SK-N-MC (cell line): ENCODE measurements around the gene JAG1.

Source experiments
- DNase-seq: peaks from one replicate; pipeline ENCODE4 v3.0.0-alpha.2; 2011; ENCODE audit warnings: low read depth, low spot score
- H3K27ac ChIP-seq: fragments of 200-600 bp; sonication (generic); 2 replicates; pipeline ENCODE4 v1.5.1; 2016; ENCODE audit warnings: mixed run types
- H3K36me3 ChIP-seq: fragments of 200-600 bp; sonication (generic); 2 replicates; pipeline ENCODE4 v1.6.1; 2017; ENCODE audit warnings: antibody characterized with exemption, low read length, mixed read lengths; ENCODE audit not compliant: insufficient read depth
- H3K4me3 ChIP-seq: fragments of 200-600 bp; sonication (generic); 2 replicates; pipeline ENCODE4 v1.5.1; 2016
- H3K9ac ChIP-seq: fragments of 200-600 bp; sonication (generic); 2 replicates; pipeline ENCODE4 v1.8.0; 2017; ENCODE audit warnings: mixed run types, mixed read lengths; ENCODE audit not compliant: insufficient read length
- H3K9me3 ChIP-seq: fragments of 200-600 bp; sonication (generic); 2 replicates; pipeline ENCODE4 v1.6.1; 2017; ENCODE audit warnings: low read depth, mild to moderate bottlenecking, antibody characterized with exemption, low read length, moderate library complexity, mixed read lengths
- EZH2 ChIP-seq: fragments of 200-600 bp; sonication (generic); IDR thresholded peaks from one replicate; pipeline ENCODE4 v1.6.1; 2017; ENCODE audit warnings: antibody characterized with exemption
- FOXP2 ChIP-seq: optimal IDR thresholded peaks from 2 replicates; pipeline ENCODE3; 2011; ENCODE audit warnings: mild to moderate bottlenecking, moderate library complexity; ENCODE audit not compliant: insufficient read depth; ENCODE audit errors: extremely low read length, control extremely low read depth
- POLR2AphosphoS5 ChIP-seq: IDR thresholded peaks from 2 replicates; pipeline ENCODE4 v1.6.1; 2012; ENCODE audit warnings: mild to moderate bottlenecking, low read depth, low read length, borderline replicate concordance

JAG1 gene

GRCh38 chr20:10609770-10610169 is 64.0 kb downstream of the JAG1 start:
- Histone ChIP-seq H3K9ac (no peak overlapping the region), H3K9me3 (no peaks in the 10 kb centered on the region), H3K4me3 (no peak overlapping the region), H3K27ac (no peak overlapping the region), H3K36me3 (no peaks in the 10 kb centered on the region)
- TF ChIP-seq POLR2AphosphoS5 = no peak
- TF ChIP-seq FOXP2 = no peak
- no peak for TF ChIP-seq EZH2
- no peak for DNase-seq

DNA sequence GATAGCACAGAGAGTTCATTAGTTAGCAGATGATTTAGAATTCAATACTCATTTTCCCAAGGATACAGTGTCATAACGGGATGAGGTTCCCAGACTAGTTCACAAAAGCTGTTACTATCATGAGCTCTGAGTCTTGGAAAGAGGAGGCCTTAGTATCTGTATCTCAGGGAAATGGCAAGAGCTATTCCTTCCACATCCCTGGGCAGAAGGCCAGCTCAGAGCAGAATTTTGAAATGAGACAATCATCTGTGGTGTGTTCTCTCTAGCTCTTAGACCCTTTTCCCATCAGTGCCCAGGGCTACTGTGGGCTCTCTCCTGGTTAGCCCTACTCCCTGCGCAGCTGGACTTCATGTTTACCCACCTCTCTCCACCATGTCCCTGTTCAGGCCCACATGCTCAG is 64.5 kb downstream of the JAG1 start:
- H3K36me3 ChIP-seq = no peaks in the 10 kb centered on the region
- H3K9ac ChIP-seq = no peak overlapping the region
- TF ChIP-seq FOXP2 = no peak
- no peak for TF ChIP-seq EZH2
- no peak for TF ChIP-seq POLR2AphosphoS5
- H3K27ac ChIP-seq = no peak overlapping the region
- H3K4me3 ChIP-seq = no peak overlapping the region
- no peaks in the 10 kb centered on the region for H3K9me3 ChIP-seq
- no peak for DNase-seq

DNA sequence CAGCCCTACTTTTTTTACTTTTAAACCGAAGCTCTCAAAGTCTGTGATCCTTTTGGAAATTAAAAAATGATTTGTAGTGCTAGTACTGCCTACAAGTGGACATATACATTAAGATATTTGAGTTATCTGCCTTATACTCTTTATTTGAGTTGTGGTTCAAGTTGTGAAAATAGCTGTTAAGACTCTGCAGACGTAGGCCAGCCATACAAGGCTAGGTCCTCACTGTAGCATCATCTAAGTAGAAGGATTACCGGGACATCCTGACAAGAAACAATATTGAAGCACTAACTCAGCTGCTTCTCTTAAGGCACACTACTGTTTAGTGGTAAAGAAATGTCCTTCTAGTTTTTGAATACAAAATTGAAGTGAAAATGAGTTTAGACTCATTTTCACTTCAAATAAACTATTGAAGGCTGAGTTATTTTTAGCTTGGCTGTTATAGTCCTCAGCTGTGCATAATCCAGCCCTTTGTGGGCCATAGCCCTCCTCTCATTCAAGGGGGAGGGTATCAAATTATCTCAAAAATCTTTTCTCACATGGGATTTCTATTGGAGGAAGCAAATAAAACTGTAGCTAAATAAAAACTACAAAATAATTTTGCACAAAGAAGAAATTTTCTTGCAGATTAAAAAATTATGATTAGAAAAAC is 68.1 kb downstream of the JAG1 start:
- Histone ChIP-seq H3K27ac (no peak overlapping the region), H3K9ac (no peak overlapping the region)
- DNase-seq = no peak

DNA sequence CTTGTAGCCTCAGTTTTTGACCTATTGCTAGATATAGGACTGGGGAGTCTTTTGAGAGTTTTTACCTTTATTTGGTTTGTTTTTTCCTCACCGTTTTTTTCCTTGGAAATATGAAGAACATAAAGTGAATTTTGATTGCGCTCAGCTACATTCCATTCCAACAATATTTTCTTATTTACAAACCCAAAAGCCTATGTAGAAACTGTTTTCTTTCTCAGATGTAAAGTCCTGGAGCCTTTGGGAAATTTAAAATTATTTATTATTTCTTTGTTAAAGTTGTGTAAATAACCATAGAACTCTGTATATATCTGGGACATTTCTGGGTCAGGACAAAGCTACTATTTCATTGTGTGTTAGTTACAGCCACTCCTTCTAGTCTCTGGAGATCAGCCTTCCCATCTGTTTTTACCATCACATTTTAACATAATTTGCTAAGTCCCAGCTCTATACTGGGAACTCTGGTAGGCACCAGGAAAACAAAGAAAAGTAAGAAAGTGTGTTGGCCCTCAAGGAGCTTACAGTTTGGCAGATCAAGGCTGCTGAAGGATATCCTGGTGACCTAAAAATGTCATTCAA is 68.8 kb downstream of the JAG1 start:
- no peak overlapping the region for H3K9ac ChIP-seq
- peaks cover 13% of the 10 kb centered on the region for H3K36me3 ChIP-seq
- DNase-seq = no peak
- no peak overlapping the region for H3K4me3 ChIP-seq
- H3K27ac ChIP-seq = no peak overlapping the region
- TF ChIP-seq EZH2 = no peak
- no peak for TF ChIP-seq POLR2AphosphoS5
- TF ChIP-seq FOXP2 = no peak
- H3K9me3 ChIP-seq = no peaks in the 10 kb centered on the region

More for the DNA sequence above, 68.1 kb downstream of the JAG1 start:
- no peak overlapping the region for H3K4me3 ChIP-seq
- H3K36me3 ChIP-seq = peaks cover 11% of the 10 kb centered on the region
- H3K9me3 ChIP-seq = no peaks in the 10 kb centered on the region
- TF ChIP-seq EZH2 = no peak
- no peak for TF ChIP-seq FOXP2
- TF ChIP-seq POLR2AphosphoS5 = no peak

DNA sequence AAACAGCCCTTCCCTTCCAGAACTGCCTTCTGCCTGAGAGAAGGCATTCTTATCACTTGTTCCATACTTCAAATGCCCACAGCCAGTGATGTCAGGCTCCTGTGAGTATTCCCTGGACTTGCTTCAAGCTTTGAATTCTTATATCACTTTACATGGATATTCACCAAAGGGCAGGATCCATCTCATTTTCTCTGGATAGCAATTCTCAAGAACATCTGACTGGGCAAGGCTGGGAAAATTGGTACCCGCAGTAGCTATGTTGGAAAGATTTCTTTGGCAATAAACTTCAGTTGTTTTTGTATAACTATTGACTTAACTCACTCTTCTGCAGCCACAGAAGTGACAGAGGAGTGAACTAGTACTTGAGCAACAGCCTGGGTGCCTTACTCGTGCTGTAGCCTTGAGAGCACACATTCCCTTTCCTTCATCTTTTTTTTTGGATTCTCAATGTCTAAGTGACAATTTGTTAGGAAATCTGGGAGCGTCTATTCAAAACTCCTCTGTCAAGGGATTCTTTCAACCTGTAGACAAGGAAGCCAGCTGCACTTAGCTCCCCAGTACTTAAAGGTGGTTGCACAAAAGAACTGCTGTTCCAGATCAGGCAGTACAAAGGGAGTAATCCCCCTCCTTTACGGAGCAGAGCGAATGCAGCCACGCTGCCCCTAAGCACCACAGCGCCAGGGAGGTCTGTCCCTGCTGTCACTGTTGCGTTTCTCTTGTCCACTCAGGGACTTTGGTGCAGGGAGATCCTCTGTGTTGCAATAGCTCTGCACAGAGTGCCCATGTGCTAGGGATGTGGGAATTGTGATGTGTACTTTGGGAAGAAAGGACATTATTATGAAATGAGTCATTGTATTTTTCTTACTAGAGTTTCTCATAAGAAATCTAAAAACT is 69.6 kb downstream of the JAG1 start:
- H3K27ac ChIP-seq = no peak overlapping the region

GRCh38 chr20:10603378-10603777 is 70.4 kb downstream of the JAG1 start:
- H3K9ac ChIP-seq = no peak overlapping the region

More for the DNA sequence above, 69.6 kb downstream of the JAG1 start:
- peaks cover 13% of the 10 kb centered on the region for H3K36me3 ChIP-seq
- TF ChIP-seq EZH2 = no peak
- TF ChIP-seq POLR2AphosphoS5 = no peak
- TF ChIP-seq FOXP2 = no peak
- H3K9me3 ChIP-seq = no peaks in the 10 kb centered on the region
- no peak overlapping the region for H3K9ac ChIP-seq
- H3K4me3 ChIP-seq = no peak overlapping the region
- no peak for DNase-seq

DNA sequence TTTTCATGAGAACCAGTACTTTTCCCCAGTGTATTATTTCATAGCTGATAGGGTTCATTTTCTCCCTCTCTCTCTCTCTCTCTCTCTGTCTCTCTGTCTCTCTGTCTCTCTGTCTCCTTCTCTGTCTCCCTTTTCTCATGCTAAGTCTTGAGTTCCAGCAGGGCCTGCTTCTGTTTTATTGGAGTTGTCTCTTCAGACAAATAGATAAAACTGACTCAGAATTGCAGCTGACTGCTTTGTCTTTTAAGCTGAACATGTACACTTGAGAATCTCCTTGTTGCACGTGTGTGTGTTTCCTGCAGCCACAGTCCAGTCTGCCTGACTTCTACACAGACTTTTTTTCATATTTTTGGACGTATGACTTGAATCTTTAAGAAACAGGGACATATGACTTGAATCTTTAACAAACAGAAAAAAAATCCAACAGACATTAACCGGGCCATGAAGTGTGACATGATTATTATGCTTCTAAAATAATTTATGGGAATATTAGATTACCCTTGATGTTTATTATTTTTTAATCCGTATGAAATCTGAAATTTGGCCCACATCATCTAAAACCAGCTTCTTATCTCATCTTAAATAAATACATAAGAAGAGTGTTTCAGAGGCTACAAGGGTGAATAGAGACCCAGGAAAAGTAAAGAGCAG is 71.5 kb downstream of the JAG1 start:
- DNase-seq = no peak
- H3K36me3 ChIP-seq = peaks cover 13% of the 10 kb centered on the region
- TF ChIP-seq EZH2 (no peak), POLR2AphosphoS5 (no peak), FOXP2 (no peak)
- H3K27ac ChIP-seq = no peak overlapping the region
- no peaks in the 10 kb centered on the region for H3K9me3 ChIP-seq
- H3K9ac ChIP-seq = no peak overlapping the region
- H3K4me3 ChIP-seq = no peak overlapping the region

More at GRCh38 chr20:10603378-10603777, 70.4 kb downstream of the JAG1 start:
- Histone ChIP-seq H3K27ac (no peak overlapping the region), H3K9me3 (no peaks in the 10 kb centered on the region), H3K4me3 (no peak overlapping the region), H3K36me3 (peaks cover 13% of the 10 kb centered on the region)
- DNase-seq = no peak
- TF ChIP-seq FOXP2 (no peak), POLR2AphosphoS5 (no peak), EZH2 (no peak)

- H3K4me3 ChIP-seq = no peak overlapping the region
- peaks cover 13% of the 10 kb centered on the region for H3K36me3 ChIP-seq
- no peak for TF ChIP-seq FOXP2
- no peak for TF ChIP-seq EZH2
- TF ChIP-seq POLR2AphosphoS5 = no peak
- no peak for DNase-seq
- H3K9me3 ChIP-seq = no peaks in the 10 kb centered on the region
- H3K9ac ChIP-seq = no peak overlapping the region
- no peak overlapping the region for H3K27ac ChIP-seq
Measured at GRCh38 chr20:10597637-10598036, 76.2 kb downstream of the JAG1 start.

GRCh38 chr20:10596710-10597121 is 77.1 kb downstream of the JAG1 start:
- no peaks in the 10 kb centered on the region for H3K9me3 ChIP-seq
- H3K4me3 ChIP-seq = no peak overlapping the region
- TF ChIP-seq EZH2 (no peak), FOXP2 (no peak), POLR2AphosphoS5 (no peak)
- no peak overlapping the region for H3K9ac ChIP-seq
- H3K36me3 ChIP-seq = peaks cover 10% of the 10 kb centered on the region
- no peak overlapping the region for H3K27ac ChIP-seq
- DNase-seq = no peak
